HPDE6-E6E7 (cell line): ENCODE data around the gene PCBP1.
"Not testable (repeated sequence)": the region's sequence is repeated elsewhere in the genome, so short reads cannot be mapped to it uniquely, and the experiment has no call there.

Source experiments
- DNase-seq: peaks from one replicate; pipeline ENCODE4 v3.0.0; 2011; ENCODE audit warnings: missing footprints; ENCODE audit errors: extremely low spot score

The PCBP1 gene

GRCh38 chr2:70086838-70087701, at the start of gene PCBP1:
PCBP1 (plus strand) TSS chr2:70087477; CDS start chr2:70087744, 267 bp downstream.
- peak; percentile 80 for DNase-seq

DNA sequence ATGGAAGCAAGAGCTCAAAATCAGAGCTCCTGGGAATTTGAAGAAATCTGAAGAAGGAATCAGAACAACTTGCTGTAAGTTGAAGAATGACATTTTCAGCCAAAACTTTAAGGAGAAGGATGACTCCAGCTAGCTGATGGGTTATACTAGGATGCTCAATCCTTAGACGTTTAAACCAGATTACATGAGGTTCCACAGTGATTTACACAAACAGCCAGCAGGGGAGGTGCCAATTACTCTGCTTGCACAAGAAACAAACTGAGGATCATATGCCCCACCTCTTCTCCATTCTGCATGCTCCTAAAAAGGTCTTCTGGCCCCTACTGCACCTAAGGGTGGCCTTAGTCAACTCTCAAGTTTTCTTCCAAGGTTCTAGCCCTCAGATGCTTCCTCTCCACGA, 47.9 kb upstream of the PCBP1 start:
- no peak for DNase-seq

GRCh38 chr2:70041663-70042062, 45.6 kb upstream of the PCBP1 start:
- no peak for DNase-seq

DNA sequence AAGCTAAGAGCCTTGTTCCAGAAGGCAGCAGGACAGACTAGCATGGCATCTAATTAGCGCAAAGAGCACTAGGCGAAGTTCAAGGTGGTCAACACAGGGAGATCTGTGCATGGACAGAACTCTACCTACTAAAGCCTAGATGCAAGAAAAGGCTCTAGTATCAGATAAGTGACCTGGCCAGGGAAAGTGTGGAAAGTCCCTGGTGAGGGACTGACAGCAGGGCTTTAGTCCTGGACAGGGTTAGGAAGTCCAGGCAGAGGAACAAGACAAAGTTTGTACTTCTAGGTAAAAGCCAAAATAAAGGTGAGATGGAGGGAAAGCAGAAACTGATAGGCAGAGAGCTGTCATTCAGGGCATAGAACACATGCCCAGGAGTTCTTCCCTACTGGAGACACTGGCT, 45.0 kb upstream of the PCBP1 start:
- no peak for DNase-seq

GRCh38 chr2:70043252-70043875, 43.9 kb upstream of the PCBP1 start:
- DNase-seq: no peak

GRCh38 chr2:70044290-70045040, 42.8 kb upstream of the PCBP1 start:
- no peak for DNase-seq

- no peak for DNase-seq
These were observed 41.9 kb upstream of the PCBP1 start for GRCh38 chr2:70045405-70045804.

DNA sequence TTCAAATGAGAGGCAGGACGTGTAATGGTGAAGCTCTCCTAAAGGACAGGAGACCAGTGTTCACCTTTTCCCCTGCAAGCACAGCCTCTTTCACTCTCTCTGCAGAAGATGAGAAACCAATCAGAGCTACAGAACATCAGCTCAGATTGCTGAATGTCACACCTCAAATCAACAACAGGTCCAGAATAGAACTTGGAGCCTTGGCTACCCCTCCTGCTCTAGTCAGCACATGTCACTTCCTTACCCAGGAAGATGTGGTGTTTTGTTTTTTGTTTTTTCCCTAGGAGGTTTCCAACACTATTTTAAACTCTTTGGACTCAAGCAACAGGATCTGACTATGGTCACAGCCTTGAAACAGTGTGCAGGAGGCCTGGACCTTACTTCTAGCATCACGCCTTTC, 41.3 kb upstream of the PCBP1 start:
- DNase-seq: no peak

DNA sequence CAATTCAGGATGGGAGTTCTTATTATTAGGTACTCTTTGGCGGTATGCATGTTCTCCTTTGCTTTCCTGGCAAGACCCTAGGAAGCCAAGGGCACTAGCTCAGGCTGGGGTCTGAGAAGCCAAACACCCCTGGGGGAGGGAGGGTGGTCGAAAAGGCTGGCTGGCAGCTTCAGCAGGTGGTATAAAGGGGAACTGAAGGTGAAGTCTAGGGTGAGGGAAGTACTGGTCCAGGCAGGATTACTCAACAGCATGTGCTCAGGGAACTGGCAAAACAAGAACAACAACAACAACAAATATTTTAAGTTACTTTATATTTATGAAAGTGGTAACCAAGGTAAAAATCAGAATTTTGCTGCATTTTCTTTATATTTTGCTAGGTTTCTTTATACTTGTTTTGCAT, 40.7 kb upstream of the PCBP1 start:
- peak; percentile 27 for DNase-seq

- DNase-seq: no peak
These were observed 39.8 kb upstream of the PCBP1 start for GRCh38 chr2:70047451-70047850.

GRCh38 chr2:70049255-70049654, 38.0 kb upstream of the PCBP1 start:
- DNase-seq: no peak

GRCh38 chr2:70050631-70051425, 36.4 kb upstream of the PCBP1 start:
- no peak for DNase-seq

GRCh38 chr2:70055259-70055658, 32.0 kb upstream of the PCBP1 start:
- not testable (repeated sequence) for DNase-seq

DNA sequence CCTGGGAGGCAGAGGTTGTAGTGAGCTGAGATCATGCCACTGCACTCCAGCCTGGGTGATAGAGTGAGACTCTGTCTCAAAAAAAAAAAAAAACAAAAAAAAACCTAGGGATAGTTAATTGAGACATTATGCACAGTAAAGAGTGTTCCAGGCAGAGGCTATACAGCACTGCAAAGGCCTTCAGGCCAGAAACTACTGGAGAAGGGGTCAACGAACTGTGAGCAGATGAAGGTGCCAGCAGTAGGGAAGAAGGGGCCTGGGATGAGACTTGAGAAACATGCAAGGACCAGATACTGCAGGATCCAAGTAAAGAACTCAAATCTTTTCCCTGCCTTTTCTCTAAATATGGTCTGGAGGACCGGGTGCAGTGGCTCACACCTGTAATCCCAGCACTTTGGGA, 26.0 kb upstream of the PCBP1 start:
- no peak for DNase-seq

DNA sequence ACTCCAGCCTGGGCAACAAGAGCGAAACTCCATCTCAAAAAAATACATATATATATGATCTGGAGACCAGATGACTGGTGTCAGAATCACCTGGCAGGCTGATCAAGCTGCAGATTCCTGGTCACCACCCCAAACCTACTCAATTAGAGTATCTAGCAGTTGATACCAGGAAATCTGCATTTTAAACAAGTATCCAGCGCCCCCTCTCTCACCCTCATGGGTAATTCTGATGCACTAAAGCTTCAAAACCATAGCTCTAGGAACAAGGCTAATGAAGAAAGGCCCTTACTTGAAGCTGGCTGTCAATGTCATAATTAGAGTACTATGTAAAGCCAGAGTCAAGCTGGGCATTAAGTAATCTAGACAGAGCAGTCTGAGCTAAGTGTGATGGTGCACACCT, 25.0 kb upstream of the PCBP1 start:
- DNase-seq: no peak

GRCh38 chr2:70068119-70068518, 19.2 kb upstream of the PCBP1 start:
- no peak for DNase-seq

DNA sequence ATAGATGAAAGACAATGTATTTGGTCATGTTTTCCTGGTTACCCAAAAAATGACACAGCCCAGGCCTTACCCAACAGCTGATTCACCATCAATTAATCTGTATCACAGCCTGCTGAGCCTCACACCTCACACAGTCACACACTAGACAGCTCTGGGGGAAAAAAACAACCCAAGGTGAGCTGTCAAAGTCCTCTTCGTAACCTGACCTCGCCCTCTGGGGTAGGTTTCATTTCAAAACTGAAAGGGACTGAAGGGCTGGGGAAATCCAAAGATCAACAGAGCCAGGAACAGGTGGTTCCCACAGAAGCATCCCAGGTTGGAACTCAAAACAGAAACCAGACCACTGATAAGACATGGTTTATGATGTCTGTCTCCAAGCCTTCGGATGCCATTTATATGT, 18.2 kb upstream of the PCBP1 start:
- DNase-seq: peak; percentile 60

GRCh38 chr2:70070542-70071268, 16.6 kb upstream of the PCBP1 start:
- peak; percentile 93 for DNase-seq

DNA sequence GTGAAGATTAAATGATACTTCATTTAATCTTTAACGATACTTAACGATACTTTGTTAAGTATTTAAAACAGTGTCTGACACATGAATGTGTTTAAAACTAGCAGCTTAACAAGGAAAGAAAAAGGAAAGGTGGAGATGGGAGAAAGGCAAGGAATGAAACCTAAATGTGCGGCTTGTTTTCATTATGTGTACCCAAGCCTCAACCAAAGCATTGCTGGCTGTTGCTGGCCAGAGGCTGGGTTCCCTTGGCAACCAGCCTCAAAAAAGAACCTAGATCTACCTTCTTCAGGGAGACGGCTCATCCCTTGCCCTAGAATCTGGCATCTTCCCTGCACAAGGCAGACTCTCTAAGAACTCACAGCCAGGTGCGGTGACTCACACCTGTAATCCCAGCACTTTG, 13.8 kb upstream of the PCBP1 start:
- DNase-seq: no peak

- DNase-seq: no peak
These were observed 8.9 kb upstream of the PCBP1 start for GRCh38 chr2:70078384-70078783.

- no peak for DNase-seq
These were observed 6.6 kb upstream of the PCBP1 start for GRCh38 chr2:70080610-70081200.
